Mononuclear cell (primary cell): ENCODE data around the gene ETAA1. TPM values are rescaled to one million over a fixed set of nuclear protein-coding genes. Genes with fewer than 3 reads are reported as not detected.

Experiments used
- H3K27me3 ChIP-seq: 2 replicates; pipeline ENCODE4 v1.6.0; 2011; ENCODE audit warnings: low read length, control low read depth; ENCODE audit not compliant: insufficient read depth
- H3K4me1 ChIP-seq: 2 replicates; pipeline ENCODE4 v1.5.1; 2011; ENCODE audit warnings: mild to moderate bottlenecking, low read length, control low read depth; ENCODE audit not compliant: insufficient read depth
- H3K4me3 ChIP-seq: 2 replicates; pipeline ENCODE4 v1.5.1; 2011; ENCODE audit warnings: mild to moderate bottlenecking, low read length, moderate library complexity
- H3K9me3 ChIP-seq: 2 replicates; pipeline ENCODE4 v1.5.1; 2011; ENCODE audit warnings: low read depth, mild to moderate bottlenecking, control low read depth, low read length
- total RNA-seq: library from RNA; depleted of rRNA; stranded (reverse); fragments of >200 nt; gene quantifications from one replicate; pipeline ENCODE4 v1.2.3, GENCODE V29; 2012

The ETAA1 gene
- total RNA-seq, 1 donor = 17.7 TPM

DNA sequence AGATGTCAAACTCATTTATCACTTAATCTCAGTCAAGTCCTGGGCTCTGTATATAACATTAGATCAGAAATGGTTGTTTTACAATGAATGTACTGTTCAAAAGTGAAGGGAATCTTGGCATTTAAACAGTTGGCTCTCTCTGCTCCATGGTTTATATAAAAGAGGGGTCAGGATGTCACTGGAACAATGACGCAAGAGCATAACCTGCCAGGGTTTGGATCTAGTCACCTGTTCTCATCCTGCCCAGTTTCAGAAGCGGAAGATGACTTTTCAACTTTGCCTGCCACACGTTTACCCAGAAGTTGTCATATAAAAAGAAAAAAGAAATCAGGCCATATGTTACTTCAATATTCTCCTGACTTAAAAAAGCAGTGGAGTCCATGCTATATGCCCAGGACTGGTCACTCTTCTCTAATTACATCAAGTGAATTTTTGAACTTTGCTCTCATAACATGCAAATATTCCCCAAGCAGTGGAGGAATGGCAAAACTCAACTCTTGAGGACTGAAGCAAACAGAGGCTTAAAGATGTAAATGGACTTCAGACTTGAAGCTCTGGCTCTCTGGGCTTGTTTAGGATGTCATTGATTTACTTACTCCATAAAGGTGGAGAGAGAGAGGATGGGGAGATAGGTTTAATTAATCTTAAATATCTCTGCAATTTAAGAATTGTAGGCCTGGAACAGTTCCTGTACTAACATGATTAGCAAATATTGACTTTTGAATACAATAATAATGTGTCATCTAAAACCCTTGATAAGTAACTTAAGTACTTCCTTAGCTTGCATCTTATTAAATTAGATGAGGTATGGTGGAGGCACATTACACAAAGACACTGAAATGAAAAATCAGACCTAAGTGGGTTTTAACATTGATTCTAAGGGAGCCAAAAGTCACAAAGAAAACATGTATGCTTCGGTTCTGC is 58.3 kb downstream of the ETAA1 start:
- Histone ChIP-seq H3K27me3 (no peaks in the 10 kb centered on the region), H3K4me3 (no peak overlapping the region), H3K9me3 (no peaks in the 10 kb centered on the region), H3K4me1 (no peaks in the 10 kb centered on the region)

DNA sequence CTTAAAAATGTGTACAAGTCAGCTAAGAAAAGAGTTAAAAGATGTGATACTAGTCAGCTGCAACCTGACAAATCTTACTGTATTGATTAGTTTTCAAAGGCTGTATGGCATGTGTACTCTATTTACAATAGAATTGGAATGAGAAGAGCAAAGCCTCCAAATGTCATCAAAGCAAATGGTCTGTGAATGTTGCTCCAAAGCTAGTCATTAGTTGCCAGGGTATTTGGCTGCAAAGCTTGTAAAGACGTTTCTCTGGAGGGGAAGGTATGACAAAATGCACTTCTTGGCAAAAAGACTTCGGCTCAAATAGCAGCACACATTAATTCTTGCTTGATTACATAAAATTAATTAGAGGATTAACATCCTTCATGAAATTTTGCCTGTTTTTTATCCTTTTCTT is 59.3 kb downstream of the ETAA1 start:
- H3K4me3 ChIP-seq = no peak overlapping the region
- no peaks in the 10 kb centered on the region for H3K4me1 ChIP-seq
- H3K27me3 ChIP-seq = no peaks in the 10 kb centered on the region
- no peaks in the 10 kb centered on the region for H3K9me3 ChIP-seq

DNA sequence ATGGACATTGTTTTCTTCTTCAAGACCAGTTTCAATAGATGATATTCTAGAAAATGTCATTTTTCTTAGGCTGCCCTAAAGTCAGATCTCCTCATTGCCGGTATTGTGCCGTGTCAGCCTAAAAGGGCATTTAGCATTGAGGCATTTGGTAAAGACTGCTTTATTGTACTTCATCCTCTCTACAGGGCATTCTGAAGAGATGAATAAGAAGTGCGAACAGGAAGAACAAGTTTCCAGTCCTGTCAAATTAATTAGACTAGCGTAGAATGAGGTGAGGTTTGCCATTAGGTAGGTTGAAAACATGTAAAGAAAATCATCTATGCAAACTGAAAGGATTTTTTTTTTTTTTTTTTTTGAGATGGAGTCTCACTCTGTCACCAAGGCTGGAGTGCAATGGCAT is 60.6 kb downstream of the ETAA1 start:
- Histone ChIP-seq H3K4me3 (no peak overlapping the region), H3K27me3 (no peaks in the 10 kb centered on the region), H3K9me3 (no peaks in the 10 kb centered on the region), H3K4me1 (no peaks in the 10 kb centered on the region)

DNA sequence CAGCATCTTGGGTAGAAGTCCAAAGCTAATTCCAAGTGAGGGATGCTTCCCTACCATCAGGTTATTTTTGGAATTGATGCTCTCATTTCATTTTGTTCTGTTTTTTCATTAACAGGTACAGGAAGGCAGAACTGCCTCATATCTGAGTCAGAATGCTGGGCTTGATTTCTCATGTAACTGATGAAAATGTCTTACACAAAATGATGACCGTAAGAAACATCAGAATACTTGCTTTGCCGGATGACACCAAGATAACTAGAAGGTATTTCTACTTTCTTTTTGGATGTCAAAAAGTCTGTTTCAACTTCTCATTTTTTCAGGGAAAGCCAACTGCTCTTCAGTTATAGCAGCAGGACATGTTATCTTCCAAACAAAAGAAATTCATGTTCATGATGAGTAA is 62.6 kb downstream of the ETAA1 start:
- Histone ChIP-seq H3K9me3 (no peaks in the 10 kb centered on the region), H3K27me3 (no peaks in the 10 kb centered on the region), H3K4me3 (no peak overlapping the region), H3K4me1 (no peaks in the 10 kb centered on the region)
